HG02588 (cell line): ENCODE results near the gene ATP6V0D1.
"Not testable (repeated sequence)": the region's sequence is repeated elsewhere in the genome, so short reads cannot be mapped to it uniquely, and the experiment has no call there.

Experiments used
- ATAC-seq: cut with Tn5 transposase; IDR thresholded peaks from one replicate; pipeline ENCODE4 v1.9.1; 2021; ENCODE audit warnings: mild to moderate bottlenecking, moderate library complexity; ENCODE audit not compliant: unreplicated experiment

ATP6V0D1 gene

DNA sequence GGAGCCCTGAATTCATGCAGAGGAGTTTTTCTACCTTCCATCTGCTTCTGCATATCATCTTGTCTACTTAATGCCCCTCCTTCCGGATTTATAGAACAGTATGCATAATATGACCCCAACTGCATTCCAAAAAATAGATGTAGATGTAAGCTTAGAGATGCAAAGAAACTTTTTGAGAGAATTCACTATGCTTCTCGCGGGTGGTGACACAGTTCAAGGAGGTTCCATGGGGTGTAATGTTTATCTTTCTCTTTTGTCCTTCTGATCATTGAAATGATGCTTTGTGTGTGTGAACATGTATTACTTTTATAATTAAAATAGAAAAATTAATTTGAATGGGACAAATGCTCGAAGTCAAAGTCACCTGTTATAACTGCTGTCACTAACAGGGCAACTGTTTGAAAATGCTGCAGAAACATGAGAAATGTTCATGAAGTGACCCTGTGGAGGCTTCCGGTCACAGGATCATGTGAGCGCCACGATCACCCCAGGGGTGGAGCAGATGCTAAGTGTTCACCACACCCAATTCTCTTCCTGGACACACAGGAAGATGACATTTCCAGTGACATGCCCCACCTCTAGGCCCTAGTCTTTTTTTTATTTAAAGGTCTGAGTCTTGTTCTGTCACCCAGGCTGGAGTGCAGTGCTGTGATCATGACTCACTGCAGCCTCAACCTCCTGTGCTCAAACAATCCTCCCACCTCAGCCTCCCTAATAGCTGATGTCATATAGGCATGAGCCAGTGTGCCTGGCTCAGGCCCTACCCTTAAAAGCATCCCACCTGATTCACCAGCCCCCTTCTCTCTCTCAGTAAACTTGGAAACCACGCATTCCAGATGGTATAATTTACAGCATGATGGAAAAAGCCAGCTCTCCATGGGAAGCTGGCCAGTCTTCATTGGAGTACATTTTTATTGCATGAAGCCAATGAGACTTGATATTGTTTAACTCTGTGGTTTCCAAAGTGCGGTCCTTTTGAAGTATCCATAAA lies 23.4 kb upstream of the ATP6V0D1 start:
- ATAC-seq = no peak

DNA sequence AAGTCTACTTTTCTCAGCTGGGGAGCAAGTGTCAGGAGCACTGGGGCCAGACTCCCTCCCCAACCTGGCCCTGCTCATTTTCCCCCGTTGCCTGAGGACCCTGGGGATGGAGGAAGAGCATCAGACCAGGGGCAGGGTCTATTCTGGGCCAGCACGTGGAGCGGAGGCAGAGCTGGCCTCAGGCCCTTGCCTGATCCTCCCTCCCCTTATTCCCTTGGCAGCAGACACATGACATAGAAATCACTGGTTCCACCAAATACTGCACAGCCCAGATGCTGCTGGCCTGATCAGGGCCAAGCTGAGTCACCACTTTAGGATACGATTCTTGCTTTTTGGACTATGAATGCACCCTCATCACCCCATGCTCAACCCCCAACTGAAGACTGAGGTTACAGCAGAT lies 18.1 kb upstream of the ATP6V0D1 start:
- no peak for ATAC-seq

DNA sequence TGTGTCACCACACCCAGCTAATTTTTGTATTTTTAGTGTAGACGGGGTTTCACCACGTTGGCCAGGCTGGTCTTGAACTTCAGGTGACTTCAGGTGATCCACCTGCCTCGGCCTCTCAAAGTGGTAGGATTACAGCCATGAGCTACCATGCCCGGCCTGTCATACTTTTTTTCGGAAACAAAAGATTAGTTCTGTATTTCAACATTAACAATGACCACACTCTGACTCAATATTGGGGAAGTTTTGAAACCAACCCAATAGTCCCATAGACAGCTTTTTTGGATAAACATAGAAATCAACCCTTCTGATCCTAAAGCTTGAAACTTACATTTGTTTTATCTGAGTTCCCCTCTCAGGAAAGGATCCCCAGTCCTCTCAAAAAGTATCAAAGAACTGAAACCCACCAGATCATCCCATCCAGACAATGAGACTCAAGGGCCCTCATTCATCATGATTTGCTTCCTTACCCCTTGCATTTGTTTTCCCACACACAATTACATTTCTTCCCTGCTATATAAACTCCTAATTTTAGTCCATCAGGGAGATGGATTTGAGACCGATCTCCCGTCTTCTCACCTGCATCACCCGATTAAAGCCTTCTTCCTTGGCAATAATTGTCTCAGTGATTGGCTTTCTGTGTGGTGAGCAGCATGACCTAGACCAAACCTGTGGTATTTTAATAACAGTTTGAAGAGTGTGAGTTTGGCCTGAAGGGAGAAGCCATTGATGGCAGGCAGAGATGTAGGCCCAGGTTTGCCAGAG lies 9.6 kb upstream of the ATP6V0D1 start:
- ATAC-seq = no peak

- ATAC-seq = no peak
Observed at GRCh38 chr16:67489401-67490083, 8.6 kb upstream of the ATP6V0D1 start.

GRCh38 chr16:67487561-67487960 lies 6.6 kb upstream of the ATP6V0D1 start:
- ATAC-seq = not testable (repeated sequence)

- no peak for ATAC-seq
Observed at GRCh38 chr16:67486805-67487204, 5.8 kb upstream of the ATP6V0D1 start.

DNA sequence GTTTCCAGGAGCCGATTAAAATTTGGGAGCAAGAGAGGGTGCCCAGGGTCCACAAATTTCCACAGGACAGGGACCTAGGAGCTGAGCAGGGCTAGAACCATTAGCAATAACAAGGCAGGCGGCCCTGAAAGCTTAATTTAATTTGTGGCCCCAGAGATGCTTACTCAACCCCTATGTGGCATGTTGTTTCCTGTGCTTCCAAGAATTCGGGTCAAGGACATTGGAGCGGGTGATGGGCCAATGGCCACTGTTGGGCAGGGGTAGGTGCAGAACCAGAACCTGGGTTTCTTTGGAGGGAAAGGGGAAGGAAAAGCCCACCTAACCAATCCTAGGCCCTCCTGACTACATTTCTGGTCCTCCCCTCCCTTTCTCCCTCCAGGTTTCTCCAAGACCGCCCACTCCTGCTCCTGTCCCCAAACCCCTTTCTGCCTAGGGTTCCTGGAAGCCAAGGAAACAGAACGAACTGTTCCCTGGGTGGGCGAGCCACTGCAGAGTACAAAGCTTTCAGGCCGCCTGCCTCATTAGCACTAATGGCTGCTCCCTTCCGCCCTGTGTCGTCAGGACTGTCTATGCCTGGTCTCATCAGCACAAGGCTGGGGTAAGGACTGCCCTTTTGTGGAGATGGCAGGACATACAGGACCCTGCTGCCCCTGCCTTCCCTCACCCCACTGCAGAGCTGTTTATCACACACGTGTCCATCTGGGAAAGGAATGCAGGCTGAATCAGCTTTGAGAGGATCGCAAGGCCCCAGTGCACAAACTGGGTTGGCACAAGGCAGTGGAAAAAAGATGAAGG lies 3.0 kb upstream of the ATP6V0D1 start:
- no peak for ATAC-seq

DNA sequence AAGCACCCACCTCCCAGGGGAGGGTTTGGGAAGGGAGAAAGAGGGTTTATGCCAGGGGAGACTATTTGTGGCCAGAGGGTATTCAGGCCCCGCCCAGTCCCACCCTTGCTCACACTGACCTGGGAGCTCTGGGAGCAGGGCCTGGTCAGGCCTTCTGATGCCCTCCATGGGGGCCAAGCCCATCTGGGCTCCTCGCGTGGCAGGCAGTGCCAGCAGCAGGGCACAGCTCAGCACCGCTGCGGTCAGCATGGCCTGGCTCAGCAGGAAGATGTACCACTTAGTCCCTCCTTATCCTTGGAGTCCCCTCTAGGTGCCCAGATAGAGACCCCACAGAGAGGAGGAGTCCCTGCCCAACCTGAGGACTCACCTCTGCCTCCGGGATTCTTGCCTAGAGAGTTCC lies 2.2 kb upstream of the ATP6V0D1 start, which contains the start of gene AGRP:
TSS of gene AGRP (minus strand) at position 398 of the 400 bp plus-strand sequence. CDS start at position 249, 149 bp downstream.
- ATAC-seq = no peak

DNA sequence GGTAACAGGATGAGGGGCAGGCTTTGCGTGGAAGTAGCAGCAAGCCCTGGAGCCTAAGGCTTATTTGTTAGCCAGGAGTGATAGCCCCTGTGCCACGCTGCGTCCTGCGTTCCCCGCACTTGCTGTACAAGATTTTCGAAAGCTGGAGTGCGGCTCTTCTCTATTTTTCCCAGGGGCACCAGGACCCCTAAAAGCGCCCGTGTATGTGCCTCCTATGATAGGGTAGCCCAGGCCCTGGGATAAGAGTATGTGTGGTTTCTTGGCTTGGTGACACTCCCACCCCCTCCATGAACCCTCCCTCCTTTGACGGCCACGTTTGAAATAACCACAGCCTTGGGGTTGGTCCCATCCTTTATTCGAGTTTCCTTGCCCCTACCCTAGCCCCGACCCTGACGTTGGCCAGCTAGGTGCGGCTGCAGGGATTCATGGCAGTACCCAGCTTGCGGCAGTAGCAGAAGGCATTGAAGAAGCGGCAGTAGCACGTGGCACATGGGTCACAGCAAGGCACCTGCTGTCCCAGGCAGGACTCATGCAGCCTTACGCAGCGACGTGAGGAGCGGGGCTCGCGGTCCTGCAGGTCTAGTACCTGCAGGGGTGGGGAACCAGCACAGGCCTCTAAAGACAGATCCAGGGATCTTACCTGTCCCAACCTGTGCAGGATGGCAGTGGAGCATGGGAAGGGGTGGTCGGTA lies 1.4 kb upstream of the ATP6V0D1 start:
- ATAC-seq = no peak

DNA sequence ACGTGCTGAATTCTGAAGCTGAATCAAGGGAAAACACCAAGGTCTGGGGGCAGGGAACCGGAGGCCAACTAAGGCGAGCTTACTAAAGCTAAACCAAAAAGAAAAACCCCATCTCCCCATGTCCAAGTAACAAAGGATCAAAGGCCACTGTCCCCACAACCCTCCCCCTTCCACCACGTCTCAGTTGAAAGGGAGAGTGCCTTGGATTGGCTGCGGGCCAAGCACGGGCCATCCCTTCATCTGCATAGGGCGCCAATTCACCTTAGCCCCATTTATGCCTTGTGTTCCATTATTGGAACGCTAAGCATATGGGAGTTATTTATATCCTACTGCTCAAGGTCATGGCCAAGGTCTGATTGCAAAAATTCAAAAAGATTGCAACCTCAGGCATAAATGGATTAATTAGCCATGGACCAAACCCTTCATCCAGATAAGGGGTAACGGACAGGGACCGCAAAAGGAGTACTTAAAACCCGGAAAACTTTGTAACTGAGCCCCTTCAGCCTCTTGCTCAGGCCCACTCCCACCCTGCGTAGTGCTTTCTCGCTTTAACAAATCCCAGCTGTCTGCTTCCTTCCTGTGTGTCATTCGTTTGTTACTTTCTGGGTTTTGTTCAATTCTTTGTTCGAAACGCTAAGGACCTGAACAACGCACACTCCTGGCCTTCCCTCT lies 740 bp upstream of the ATP6V0D1 start:
- ATAC-seq = peak; percentile 0

GRCh38 chr16:67477960-67478554 lies 2.9 kb downstream of the ATP6V0D1 start:
- no peak for ATAC-seq

DNA sequence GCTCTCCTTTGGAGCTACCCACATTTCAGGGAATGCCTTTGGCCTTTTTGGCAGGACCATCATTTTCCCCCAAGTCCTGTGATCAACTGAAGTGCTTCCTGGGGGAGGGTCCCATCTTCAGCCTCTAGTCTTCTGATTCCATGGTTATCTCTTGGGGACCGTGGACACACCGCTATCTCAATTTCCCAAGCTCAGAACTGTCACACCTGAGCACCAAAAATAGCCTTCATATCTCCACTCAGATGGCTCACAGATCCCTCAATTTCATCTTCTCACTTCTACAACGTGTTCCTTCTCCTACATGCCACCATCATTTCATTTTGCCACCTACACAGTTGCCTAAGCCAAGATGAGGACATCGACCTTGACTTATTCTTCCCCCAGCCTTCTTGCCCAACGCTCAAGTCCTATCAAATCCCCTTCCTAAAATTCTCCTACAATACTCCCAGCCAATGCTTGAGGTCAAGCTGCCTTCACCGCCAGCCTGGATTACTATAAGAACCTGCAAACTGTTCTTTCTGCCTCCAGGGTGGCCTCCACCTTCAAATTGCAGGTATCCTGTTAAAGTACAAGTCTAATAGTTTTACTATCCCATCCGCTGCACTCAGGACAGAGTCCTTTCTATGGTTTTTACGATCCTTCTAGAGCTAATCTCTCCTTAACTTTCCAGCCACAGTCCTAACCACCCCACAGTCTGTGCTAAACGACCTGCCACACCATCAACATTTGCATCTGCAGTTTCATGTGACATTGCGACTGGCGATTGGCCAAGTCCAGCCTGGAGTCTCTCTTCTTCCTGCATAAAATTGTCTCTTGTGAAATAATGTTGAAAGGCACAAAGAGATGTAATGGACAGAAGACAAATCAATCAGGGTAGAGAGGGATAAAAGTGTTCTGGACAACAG lies 6.2 kb downstream of the ATP6V0D1 start:
- ATAC-seq = no peak

GRCh38 chr16:67471758-67472384 lies 9.1 kb downstream of the ATP6V0D1 start:
- ATAC-seq = no peak

DNA sequence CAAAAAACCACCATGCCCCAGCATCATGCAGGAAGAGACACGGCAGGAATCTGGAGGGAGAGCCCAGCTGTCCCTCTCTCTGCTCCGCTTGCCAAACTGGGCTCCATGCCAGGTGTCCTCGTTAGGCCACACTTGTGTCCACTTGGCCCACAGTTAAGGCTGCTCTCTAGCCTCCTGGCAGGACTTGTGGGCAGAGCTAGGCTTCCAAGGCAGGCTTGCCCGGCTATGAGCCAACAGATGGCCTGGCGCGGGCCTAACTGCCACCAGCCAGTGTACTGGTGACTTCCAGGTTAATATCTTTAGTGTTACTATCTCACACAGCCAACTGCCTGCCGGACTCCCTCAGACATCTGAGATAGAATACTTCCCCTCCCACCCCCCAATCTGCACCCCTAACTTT lies 10.6 kb downstream of the ATP6V0D1 start:
- ATAC-seq = no peak

DNA sequence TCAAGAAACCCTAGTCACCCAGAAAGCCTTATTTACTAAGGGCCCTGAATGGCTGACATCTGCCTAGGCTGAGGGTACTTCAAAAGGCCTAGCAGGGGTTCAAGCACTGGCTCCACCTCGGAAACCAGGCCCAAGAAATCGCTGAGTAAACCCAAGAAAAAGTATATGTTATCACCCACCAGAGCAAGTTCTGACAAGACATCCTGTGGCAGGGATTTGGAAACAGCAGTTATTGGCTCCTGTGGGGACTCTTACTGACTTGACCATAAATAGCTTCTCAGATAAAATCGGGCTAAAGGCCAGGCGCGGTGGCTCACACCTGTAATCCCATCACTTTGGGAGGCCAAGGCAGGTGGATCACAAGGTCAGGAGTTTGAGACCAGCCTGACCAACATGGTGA lies 12.2 kb downstream of the ATP6V0D1 start:
- ATAC-seq = no peak

DNA sequence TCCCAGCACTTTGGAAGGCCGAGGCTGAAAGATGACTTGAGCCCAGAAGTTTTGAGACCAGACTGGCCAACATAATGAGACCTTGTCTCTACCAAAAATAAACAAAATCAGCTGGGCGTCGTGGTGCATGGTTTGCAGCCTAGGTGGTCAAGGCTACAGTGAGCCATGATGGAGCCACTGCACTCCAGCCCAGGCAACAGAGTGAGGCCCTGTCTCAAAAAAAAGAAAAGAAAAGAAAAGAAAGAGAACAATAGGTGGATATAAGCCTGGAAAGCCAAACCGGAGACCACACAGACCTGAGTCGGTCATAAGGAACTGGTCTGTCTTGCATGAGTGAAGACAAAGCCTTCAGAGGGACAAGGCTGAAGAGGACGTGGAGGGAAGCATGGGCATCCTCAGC lies 14.4 kb downstream of the ATP6V0D1 start:
- ATAC-seq = no peak

DNA sequence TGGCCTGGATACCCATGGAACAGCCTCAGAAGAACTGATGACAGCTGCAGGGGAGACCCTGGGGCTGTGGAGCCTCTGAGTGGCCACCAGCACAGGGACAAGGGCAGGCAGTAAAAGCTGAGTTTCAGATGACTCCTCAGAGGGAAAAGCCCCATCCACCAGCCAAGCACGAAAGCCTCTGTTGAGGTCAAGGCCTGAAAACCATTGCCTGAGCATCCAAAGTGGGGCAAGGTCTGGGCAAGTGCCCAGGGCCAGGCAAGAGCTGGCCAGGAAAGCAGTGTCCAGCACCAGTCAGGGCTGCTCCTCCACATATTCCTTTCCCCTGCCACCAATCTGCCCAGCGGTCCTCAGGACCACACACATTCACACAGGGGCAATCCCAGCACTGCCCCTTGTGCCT lies 16.4 kb downstream of the ATP6V0D1 start:
- no peak for ATAC-seq
